IMR-90 (cell line): Measurements from ENCODE around the gene TEFM.

Source experiments
- BHLHE40 ChIP-seq: fragments of 150-350 bp; IDR thresholded peaks from 2 replicates; pipeline ENCODE4 v1.6.1; 2016; ENCODE audit warnings: mild to moderate bottlenecking, low read depth, low read length
- CEBPB ChIP-seq: IDR thresholded peaks from 2 replicates; pipeline ENCODE4 v1.6.1; 2012; ENCODE audit warnings: low read depth, low read length, improper control_type of control experiment
- CHD1 ChIP-seq: IDR thresholded peaks from 2 replicates; pipeline ENCODE4 v1.6.1; 2012; ENCODE audit warnings: low read depth, low read length, improper control_type of control experiment
- CTCF ChIP-seq: conservative IDR thresholded peaks from 2 replicates; pipeline ENCODE4 v1.5.1; 2012; ENCODE audit warnings: mild to moderate bottlenecking, low read depth, low read length, improper control_type of control experiment
- FOS ChIP-seq: fragments of 150-350 bp; IDR thresholded peaks from 2 replicates; pipeline ENCODE4 v1.6.1; 2016; ENCODE audit warnings: low read depth, low read length
- MXI1 ChIP-seq: IDR thresholded peaks from 2 replicates; pipeline ENCODE4 v1.6.1; 2012; ENCODE audit warnings: low read depth, mild to moderate bottlenecking, low read length, moderate library complexity, borderline replicate concordance
- NFE2L2 ChIP-seq: fragments of 150-350 bp; IDR thresholded peaks from 2 replicates; pipeline ENCODE4 v1.6.1; 2016; ENCODE audit warnings: low read depth, mild to moderate bottlenecking, low read length
- POLR2A ChIP-seq: IDR thresholded peaks from 2 replicates; pipeline ENCODE4 v1.6.1; 2012; ENCODE audit warnings: mild to moderate bottlenecking, low read depth, low read length
- RAD21 ChIP-seq: IDR thresholded peaks from 2 replicates; pipeline ENCODE4 v1.6.1; 2012; ENCODE audit warnings: low read length, improper control_type of control experiment
- RCOR1 ChIP-seq: IDR thresholded peaks from 2 replicates; pipeline ENCODE4 v1.6.1; 2012; ENCODE audit warnings: mild to moderate bottlenecking, low read length, improper control_type of control experiment; ENCODE audit not compliant: insufficient replicate concordance

- TF ChIP-seq NFE2L2 = no peak
- TF ChIP-seq CHD1 = no peak
- TF ChIP-seq CTCF = no peak
- no peak for TF ChIP-seq MXI1
- TF ChIP-seq RAD21 = no peak
- no peak for TF ChIP-seq CEBPB
- no peak for TF ChIP-seq RCOR1
- TF ChIP-seq POLR2A = no peak
- no peak for TF ChIP-seq BHLHE40
- TF ChIP-seq FOS = no peak
These were observed 14.9 kb upstream of the TEFM start for GRCh38 chr17:30920683-30921543.
